T-helper 2 cell (primary cell): Measurements from ENCODE around the gene ZNF296.

Experiments used
- DNase-seq, 5 experiments: peaks; one replicate each; pipeline versions ENCODE4 v3.0.0 to v3.0.0-alpha.2; 2012 to 2022

ZNF296 gene

DNA sequence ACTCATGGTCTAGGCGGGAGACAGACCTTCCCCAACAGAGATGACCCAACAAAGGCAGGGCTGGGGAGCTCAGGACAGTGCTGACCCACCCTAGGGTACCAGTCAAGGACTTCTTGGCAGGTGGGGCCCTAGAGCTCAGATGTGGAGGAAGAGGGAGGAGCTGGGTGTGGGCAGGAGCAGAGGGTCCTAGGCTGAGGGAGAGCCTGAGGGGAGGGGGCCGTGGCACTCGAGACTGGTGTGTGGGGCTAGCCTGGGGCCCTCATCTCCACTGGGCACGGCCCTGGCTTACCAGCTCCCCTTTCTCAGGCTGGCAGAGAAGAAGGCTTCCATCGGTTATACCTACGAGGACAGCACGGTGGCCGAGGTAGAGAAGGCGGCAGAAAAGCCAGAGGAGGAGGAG lies 18.8 kb downstream of the ZNF296 start:
- DNase-seq, result no peak

DNA sequence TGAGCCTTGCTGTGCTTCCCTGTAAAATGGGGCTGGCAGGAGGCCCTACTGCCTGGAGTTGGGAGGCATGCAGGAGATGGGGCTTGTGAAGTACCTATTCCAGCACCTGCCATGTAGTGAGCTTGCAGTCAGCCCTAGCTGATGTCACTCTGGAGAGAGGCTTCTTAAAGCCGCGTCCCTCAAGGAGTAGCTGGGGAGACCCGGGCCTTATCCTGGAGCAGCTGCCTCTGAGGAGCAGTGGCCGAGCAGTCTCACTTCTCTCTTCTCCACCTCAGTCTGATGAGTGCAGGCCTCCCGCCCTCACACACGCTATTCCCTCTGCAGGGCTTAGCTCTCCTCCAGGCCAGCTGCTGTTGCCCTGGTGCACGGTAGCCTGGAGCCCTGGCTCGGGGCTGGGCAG lies 19.4 kb downstream of the ZNF296 start:
- no peak for DNase-seq

- DNase-seq, result no peak
These were observed 24.2 kb downstream of the ZNF296 start for GRCh38 chr19:45051929-45052579.

GRCh38 chr19:45050036-45050435 lies 26.2 kb downstream of the ZNF296 start:
- DNase-seq, result no peak

GRCh38 chr19:45049073-45049736 lies 27.1 kb downstream of the ZNF296 start:
- no peak for DNase-seq

DNA sequence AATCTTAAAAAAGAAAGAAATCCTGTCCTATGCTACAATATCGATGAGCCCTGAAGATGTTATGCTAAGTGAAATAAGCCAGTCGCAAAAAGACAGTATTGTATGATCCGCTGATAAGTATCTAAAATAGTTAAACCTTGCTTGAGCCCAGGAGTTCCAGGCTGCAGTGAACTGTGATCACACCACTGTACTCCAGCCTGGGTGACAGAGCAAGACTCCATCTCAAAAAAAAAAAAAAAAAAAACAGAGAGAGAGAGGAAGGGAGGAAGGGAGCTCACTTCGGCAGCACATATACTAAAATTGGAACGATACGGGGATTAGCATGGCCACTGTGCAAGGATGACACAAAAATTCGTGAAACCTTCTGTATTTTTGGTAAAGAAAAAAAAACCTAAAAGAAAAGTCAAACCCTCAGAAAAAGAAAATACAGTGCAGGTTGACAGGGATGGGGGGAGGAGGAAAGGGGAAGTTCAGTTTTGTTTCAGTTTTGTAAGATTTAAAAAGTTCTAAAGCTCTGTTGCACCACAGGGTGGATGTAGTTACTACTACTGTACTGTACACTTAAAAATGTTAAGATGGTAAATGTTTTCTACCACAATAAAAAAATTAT lies 29.0 kb downstream of the ZNF296 start:
- DNase-seq, result peak in 1 of 5 experiments; percentile 22

GRCh38 chr19:45046355-45046754 lies 29.9 kb downstream of the ZNF296 start:
- no peak for DNase-seq

DNA sequence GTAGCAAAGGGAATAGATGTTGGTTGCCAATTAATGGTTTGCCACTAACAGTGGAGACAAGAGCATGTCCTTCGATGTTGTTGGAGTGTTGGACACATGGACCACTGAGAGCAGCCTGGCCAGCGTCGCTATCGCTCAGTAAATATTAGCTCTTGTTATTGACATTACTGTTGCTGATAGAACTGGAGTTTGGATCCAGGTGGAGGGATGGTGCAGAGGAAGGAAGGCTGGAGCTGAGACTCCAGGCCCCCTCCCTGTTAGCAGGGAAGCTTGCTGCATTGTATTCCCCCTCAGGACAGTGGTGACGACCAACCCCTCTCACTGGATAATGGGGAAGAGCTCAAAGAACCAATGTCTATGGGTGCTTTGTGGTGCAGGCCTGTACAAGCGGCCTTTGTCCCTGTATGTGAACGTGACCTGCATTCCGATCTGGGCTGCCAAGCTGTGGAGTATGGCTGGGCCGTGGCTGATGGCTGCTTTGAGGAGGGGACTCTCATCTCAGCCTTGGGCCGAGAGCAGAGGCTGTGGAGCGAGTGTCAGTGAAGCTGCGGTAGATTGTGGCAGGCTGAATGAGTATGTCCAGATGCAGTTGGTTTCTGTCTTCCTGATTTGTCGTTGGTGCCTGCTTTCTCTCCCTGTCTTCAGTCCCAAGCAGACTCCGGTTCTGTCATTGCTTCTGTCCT lies 30.5 kb downstream of the ZNF296 start:
- DNase-seq, result no peak

GRCh38 chr19:45041125-45041524 lies 35.2 kb downstream of the ZNF296 start:
- DNase-seq, result no peak

GRCh38 chr19:45040059-45040771 lies 36.1 kb downstream of the ZNF296 start:
- DNase-seq, result no peak

DNA sequence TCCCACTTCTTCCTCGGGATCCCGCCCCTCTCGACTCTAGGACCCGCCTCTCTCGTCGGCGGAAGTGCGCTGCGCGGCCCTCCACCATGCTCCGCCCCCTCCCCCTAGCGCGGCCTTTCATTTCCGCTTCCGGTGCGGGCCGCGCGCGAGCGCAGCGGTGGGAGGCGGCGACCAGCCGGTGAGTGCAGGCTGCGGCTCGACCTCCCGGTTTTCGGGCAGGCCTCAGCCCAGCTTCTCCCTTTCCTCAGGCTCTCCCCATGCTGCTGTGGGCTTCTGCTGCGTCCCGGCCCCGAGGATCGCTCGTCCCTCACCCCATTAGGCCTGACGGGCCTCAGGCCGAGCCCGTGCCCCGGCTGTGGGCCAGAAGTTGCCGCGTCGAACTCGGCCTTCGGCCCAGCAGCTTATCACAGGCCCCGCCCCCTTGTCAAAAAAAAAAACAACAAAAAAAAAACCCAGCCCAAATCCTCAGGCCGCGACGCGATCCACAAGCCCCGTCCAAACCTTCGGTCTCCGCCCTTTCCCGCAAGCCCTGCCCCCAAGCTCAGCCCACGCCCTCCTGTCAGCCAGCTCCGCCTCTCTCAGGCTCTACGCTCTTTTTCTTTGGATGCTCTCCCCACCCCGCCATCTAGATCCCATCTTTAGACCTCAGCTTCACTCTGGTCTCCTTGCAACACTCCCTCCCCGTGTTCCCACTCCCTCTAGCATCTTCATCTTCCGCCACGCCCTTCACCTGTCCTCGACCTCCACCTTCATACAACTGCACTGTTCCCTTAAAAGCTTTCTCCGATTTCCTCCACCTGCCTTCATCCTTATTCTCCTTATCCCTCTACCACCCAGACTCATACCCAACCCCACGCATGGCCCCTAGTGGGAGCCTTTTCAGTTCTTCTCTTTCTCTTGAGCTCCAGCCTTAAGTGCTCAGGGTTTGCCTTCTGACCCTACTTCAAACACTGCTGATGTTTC lies 37.1 kb downstream of the ZNF296 start, which contains the start of gene CLASRP:
Gene CLASRP, plus strand, starts transcription at position 115 of the 963 bp plus-strand sequence. CDS start 1,168 bp downstream, outside the sequence.
- peak; percentile 77 to 91 (median 82) for DNase-seq

DNA sequence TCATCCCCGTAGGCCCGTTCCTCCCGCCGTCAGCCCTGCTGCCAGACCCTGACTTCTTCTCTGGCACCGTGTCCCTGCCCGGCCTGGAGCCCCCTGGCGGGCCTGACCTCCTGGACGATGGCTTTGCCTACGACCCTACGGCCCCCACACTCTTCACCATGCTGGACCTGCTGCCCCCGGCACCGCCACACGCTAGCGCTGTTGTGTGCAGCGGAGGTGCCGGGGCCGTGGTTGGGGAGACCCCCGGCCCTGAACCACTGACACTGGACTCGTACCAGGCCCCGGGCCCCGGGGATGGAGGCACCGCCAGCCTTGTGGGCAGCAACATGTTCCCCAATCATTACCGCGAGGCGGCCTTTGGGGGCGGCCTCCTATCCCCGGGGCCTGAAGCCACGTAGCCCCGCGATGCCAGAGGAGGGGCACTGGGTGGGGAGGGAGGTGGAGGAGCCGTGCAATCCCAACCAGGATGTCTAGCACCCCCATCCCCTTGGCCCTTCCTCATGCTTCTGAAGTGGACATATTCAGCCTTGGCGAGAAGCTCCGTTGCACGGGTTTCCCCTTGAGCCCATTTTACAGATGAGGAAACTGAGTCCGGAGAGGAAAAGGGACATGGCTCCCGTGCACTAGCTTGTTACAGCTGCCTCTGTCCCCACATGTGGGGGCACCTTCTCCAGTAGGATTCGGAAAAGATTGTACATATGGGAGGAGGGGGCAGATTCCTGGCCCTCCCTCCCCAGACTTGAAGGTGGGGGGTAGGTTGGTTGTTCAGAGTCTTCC lies 38.7 kb downstream of the ZNF296 start:
- DNase-seq, result no peak

GRCh38 chr19:45035755-45036154 lies 40.5 kb downstream of the ZNF296 start:
- DNase-seq, result no peak

DNA sequence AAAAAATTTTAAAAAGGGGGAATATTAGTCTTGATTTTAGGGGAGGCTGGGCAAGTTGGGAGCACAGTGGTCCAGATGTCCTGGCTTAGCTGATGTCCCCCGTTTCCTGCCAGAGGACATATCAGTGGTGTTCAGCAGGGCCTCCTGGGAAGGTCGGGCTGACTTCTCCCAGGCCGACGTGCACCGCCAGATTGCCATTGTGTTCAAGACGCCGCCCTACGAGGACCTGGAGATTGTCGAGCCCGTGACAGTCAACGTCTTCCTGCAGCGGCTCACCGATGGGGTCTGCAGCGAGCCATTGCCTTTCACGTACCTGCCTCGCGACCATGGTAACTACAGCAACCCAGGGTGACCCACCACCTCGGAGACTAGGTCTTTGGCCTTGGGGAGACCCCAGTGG lies 43.9 kb downstream of the ZNF296 start:
- DNase-seq, result no peak

- DNase-seq, result no peak
These were observed 45.5 kb downstream of the ZNF296 start for GRCh38 chr19:45030825-45031224.

- DNase-seq, result no peak
These were observed 48.9 kb downstream of the ZNF296 start for GRCh38 chr19:45027371-45027770.

- no peak for DNase-seq
These were observed 51.0 kb downstream of the ZNF296 start for GRCh38 chr19:45025264-45025663.

GRCh38 chr19:45023048-45023447 lies 53.2 kb downstream of the ZNF296 start:
- no peak for DNase-seq

DNA sequence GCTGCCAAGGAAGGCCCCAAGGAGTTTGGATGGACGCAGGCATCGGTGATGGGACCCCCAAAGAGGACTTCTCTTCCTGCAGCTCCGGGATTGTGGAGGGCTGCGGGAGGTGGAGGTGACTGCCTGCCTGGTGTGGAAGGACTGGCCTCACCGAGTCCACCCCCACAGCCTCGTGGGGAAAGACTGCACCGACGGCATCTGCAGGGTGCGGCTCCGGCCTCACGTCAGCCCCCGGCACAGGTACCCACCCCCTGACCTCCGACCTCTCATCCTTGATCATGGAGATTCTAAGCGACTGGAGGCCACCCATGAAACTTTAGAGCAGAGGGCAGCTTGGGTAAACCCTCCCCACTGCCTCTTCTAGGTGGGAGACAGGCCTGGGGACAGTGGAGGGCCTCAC lies 54.3 kb downstream of the ZNF296 start:
- DNase-seq, result no peak
